ENCODE measurements around the gene CMTR1. TPM values are rescaled to one million over a fixed set of nuclear protein-coding genes. Genes with fewer than 3 reads are reported as not detected.

The CMTR1 gene
- total RNA-seq, 1 experiment from 2014 or later, result 34.8 TPM

DNA sequence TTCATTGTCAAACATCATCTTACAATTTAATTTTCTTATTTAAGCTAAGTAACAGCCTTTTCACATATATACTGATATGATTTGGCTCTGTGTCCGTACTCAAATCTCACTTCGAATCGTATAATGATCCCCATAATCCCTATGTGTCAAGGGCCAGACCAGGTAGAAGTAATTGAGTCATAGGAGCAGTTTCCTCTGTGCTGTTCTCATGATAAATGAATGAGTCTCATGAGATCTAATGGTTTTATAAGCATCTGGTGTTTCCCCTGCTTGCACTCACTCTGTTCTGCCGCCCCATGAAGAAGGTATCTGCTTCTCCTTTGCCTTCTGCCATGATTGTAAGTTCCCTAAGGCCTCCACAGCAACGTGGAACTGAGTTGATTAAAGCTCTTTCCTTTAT lies 25.1 kb upstream of the CMTR1 start:
- no peak overlapping the region for H2AK5ac ChIP-seq (ENCODE audit: insufficient read length, low read length)
- no peak overlapping the region for H3K9ac ChIP-seq (ENCODE audit: extremely low read depth, insufficient read length, low read length)
- Mint-ChIP-seq H3K27ac (no peak overlapping the region), H3K36me3 (ENCODE audit: insufficient read depth in 1 of 3, low read depth in 3 of 3) (no peaks in the 10 kb centered on the region), H3K4me1 (no peaks in the 10 kb centered on the region), H3K9me3 (no peaks in the 10 kb centered on the region), H3K27me3 (ENCODE audit: low read depth) (peaks cover 4% of the 10 kb centered on the region), H3K4me3 (no peak overlapping the region)
- H2AFZ ChIP-seq (ENCODE audit: low read length), result no peak overlapping the region
- WGBS (ENCODE audit: extremely low coverage, insufficient read length, low lambda C conversion rate), result no CpG with 5 or more reads among the region's 5 CpGs
- H3K23ac ChIP-seq (ENCODE audit: insufficient read length, low read depth, low read length), result no peak overlapping the region
- H4K91ac ChIP-seq (ENCODE audit: insufficient read length, low read depth, low read length), result no peak overlapping the region
- H2BK5ac ChIP-seq (ENCODE audit: insufficient read length, low read length), result no peak overlapping the region
- no peak overlapping the region for H2BK20ac ChIP-seq (ENCODE audit: low read depth, low read length, poor library complexity, severe bottlenecking)
- no peak overlapping the region for H2BK15ac ChIP-seq (ENCODE audit: low read depth, low read length)
- no peak overlapping the region for H3K27ac ChIP-seq (ENCODE audit: insufficient read length, low read depth, low read length)
- DNase-seq, result no peak
- H3K79me1 ChIP-seq (ENCODE audit: insufficient read depth, low read depth, low read length, poor library complexity, severe bottlenecking), result no peaks in the 10 kb centered on the region
- H3T11ph ChIP-seq (ENCODE audit: low read length), result no peak overlapping the region
- H2BK120ac ChIP-seq (ENCODE audit: low read depth, low read length, poor library complexity, severe bottlenecking), result no peak overlapping the region
- H3K56ac ChIP-seq (ENCODE audit: insufficient read length, low read depth, low read length), result no peak overlapping the region
- H3K27me3 ChIP-seq (ENCODE audit: insufficient read depth, low read length), result no peaks in the 10 kb centered on the region
- no peaks in the 10 kb centered on the region for H3K23me2 ChIP-seq (ENCODE audit: insufficient read length, low read depth, low read length, poor library complexity, severe bottlenecking)
- TF ChIP-seq, protein P1, sequence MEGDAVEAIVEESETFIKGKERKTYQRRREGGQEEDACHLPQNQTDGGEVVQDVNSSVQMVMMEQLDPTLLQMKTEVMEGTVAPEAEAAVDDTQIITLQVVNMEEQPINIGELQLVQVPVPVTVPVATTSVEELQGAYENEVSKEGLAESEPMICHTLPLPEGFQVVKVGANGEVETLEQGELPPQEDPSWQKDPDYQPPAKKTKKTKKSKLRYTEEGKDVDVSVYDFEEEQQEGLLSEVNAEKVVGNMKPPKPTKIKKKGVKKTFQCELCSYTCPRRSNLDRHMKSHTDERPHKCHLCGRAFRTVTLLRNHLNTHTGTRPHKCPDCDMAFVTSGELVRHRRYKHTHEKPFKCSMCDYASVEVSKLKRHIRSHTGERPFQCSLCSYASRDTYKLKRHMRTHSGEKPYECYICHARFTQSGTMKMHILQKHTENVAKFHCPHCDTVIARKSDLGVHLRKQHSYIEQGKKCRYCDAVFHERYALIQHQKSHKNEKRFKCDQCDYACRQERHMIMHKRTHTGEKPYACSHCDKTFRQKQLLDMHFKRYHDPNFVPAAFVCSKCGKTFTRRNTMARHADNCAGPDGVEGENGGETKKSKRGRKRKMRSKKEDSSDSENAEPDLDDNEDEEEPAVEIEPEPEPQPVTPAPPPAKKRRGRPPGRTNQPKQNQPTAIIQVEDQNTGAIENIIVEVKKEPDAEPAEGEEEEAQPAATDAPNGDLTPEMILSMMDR (conservative IDR thresholded peaks at IDR 0.05), result no peak
- no peaks in the 10 kb centered on the region for H3K79me2 ChIP-seq (ENCODE audit: insufficient read depth, low read length)
- H2BK12ac ChIP-seq (ENCODE audit: insufficient read length, low read depth, low read length), result no peak overlapping the region
- H3K18ac ChIP-seq (ENCODE audit: insufficient read length, low read depth, low read length), result no peak overlapping the region
- no peak overlapping the region for H3K4me2 ChIP-seq (ENCODE audit: insufficient read depth, insufficient read length, low read length)
- no peak overlapping the region for H3K14ac ChIP-seq (ENCODE audit: insufficient read depth, low read length)
- H3K4ac ChIP-seq (ENCODE audit: low read depth, low read length), result no peak overlapping the region
- H4K5ac ChIP-seq (ENCODE audit: insufficient read length, low read depth, low read length), result no peak overlapping the region
- H4K8ac ChIP-seq (replicated peaks; ENCODE audit: insufficient read length, low read depth, low read length), result no peak overlapping the region
- H4K20me1 ChIP-seq (ENCODE audit: control insufficient read depth, insufficient read depth, insufficient read length), result no peaks in the 10 kb centered on the region
- no peaks in the 10 kb centered on the region for H3K4me1 ChIP-seq (ENCODE audit: insufficient read depth, low read length)
- H3K9me3 ChIP-seq (ENCODE audit: control insufficient read depth, low read depth, low read length), result no peaks in the 10 kb centered on the region

All from H9 (cell line).